AG04450 (cell line): ENCODE results near the gene SHISA5. TPM values are rescaled to one million over a fixed set of nuclear protein-coding genes. Genes with fewer than 3 reads are reported as not detected.
A peak's percentile ranks its signal among the peaks of the same experiment; 100 is the strongest.

ENCODE experiments used
- CTCF ChIA-PET: fragments of 300-600, 350-600 bp; formaldehyde crosslinking; extraction: SDS; loops from one replicate; lab custom pipeline; 2022; ENCODE audit warnings: antibody characterized with exemption, inconsistent platforms; lab: Charles Lee
- POLR2A ChIA-PET: fragments of 350-600 bp; formaldehyde crosslinking; extraction: SDS; loops from one replicate; lab custom pipeline; 2021; ENCODE audit warnings: antibody characterized with exemption, inconsistent platforms; lab: Yijun Ruan, JAX
- DNase-seq: peaks from one replicate; pipeline ENCODE4 v3.0.0-alpha.2; 2011; ENCODE audit warnings: low read depth, low spot score
- H3K27ac ChIP-seq: one replicate; pipeline ENCODE4 v1.5.1; 2012; ENCODE audit warnings: low read depth, low read length, control low read depth
- H3K27me3 ChIP-seq: one replicate; pipeline ENCODE4 v1.6.0; 2012; ENCODE audit warnings: low read length; ENCODE audit not compliant: control insufficient read depth, insufficient read depth
- H3K4me3 ChIP-seq: 2 replicates; pipeline ENCODE4 v1.5.1; 2011; ENCODE audit warnings: mild to moderate bottlenecking, low read depth, low read length, control low read depth
- H3K9me3 ChIP-seq: 2 replicates; pipeline ENCODE4 v1.5.1; 2012; ENCODE audit warnings: low read length; ENCODE audit not compliant: control insufficient read depth, insufficient read depth
- polyA plus RNA-seq: library from polyadenylated mRNA; depleted of rRNA; stranded (reverse); fragments of >200 nt; gene quantifications from 2 replicates; pipeline ENCODE4 v1.2.3, GENCODE V29; 2011
- TF ChIP-seq, protein P1 (sequence below): IDR thresholded peaks from 2 replicates; pipeline ENCODE4 v1.5.1; 2011; ENCODE audit warnings: low read depth, low read length, control low read depth, inconsistent platforms

SHISA5 gene
- polyA plus RNA-seq, 1 experiment, result 124 TPM

DNA sequence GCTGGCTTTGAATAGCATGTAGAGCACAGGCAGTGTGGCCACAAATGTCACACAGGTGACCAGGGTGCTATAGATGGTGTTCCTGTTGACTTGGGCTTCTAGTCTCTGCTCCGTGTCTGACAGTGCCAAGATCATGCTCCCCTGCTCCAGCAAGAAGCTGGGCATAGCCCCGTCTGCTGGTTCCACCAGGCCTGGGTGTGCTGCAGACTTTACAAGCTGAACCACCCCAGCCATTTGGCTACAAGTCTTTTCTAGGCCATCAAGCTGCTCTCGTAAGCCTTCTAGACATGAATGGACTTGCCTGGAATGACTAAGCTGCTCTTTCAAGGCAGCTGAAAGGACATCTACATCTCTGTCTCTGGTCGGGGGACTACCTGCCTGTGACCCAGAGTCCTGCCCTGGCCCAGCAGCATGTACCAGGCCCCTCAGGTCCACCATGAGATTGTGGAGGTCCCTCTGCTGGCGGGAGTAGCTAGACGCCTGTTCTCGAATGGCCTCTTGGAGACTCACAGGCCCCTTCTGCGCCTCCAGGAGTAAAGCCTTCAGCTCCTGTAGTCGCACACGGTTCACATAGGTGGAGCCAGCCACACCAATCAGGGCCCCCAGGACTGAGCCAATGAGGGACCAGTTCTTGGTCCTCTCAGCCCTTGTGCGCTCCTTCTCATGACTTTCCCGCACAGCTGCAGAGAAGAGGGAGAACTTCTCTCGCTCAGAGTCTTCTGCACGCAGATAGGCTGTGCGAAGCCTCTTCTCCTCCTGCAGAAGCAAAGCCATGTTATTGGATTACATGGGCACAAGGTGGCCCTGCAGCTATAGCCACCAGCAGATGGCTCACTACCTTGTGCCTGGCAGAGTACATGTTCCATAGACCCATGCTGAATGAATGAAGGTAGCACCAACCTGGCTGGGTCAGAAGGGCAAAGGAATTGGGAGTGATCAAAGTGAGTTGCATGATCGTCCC lies 71.3 kb downstream of the SHISA5 start:
- ChIA-PET CTCF (interaction anchor here (0.9 to 12.1 kb wide), 4 partner anchors 31 to 238 kb away, joined by 3 to 404 read pairs (median 204); no protein-coding TSS in a partner anchor), POLR2A (interaction anchor here (0.5 to 0.6 kb wide), 2 partner anchors 108 to 194 kb away, joined by 4 to 5 read pairs; no protein-coding TSS in a partner anchor)
- H3K27ac ChIP-seq, result no peak overlapping the region
- TF ChIP-seq, protein P1, sequence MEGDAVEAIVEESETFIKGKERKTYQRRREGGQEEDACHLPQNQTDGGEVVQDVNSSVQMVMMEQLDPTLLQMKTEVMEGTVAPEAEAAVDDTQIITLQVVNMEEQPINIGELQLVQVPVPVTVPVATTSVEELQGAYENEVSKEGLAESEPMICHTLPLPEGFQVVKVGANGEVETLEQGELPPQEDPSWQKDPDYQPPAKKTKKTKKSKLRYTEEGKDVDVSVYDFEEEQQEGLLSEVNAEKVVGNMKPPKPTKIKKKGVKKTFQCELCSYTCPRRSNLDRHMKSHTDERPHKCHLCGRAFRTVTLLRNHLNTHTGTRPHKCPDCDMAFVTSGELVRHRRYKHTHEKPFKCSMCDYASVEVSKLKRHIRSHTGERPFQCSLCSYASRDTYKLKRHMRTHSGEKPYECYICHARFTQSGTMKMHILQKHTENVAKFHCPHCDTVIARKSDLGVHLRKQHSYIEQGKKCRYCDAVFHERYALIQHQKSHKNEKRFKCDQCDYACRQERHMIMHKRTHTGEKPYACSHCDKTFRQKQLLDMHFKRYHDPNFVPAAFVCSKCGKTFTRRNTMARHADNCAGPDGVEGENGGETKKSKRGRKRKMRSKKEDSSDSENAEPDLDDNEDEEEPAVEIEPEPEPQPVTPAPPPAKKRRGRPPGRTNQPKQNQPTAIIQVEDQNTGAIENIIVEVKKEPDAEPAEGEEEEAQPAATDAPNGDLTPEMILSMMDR, result no peak
- H3K27me3 ChIP-seq, result no peaks in the 10 kb centered on the region
- H3K4me3 ChIP-seq, result no peak overlapping the region
- no peak for DNase-seq
- H3K9me3 ChIP-seq, result no peaks in the 10 kb centered on the region

DNA sequence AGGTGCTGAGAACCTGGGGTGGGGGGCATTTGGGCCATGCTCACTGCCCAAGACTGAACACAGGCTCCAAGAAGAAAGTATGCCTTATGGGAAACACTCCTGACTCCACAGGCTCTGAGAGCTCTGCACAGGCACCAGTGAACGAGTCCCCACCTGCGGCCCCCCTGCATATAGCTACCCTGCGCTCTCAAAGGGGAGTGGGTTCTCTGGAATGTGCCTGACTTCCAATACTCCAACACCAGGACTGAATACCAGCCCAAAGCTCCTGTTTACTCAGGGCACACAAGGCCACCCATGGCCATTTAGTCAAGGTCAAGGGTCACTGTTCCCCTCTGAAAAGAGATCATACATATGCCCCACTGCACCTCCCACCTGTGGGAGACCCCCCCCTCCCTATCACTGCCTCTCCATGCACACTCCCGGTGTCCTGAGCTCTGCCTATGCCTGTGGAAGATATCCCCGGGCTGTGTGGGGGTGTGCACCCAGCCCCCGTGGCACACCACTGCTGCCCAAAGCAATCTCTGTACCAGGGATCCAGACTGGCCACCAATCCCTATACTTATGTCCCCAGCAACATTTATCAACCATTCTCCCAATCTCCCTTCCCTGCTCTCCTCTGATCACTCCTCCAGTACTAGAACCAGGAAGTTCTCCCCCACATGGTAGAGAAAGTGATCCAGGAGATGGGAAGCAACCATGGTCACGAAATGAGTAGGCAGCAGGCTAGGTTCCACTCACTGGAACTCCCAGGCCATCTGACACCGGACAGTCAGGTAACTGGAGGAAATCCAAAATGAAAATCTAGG lies 72.5 kb downstream of the SHISA5 start:
- no peak overlapping the region for H3K4me3 ChIP-seq
- ChIA-PET POLR2A (interaction anchor here (0.6 kb wide), 1 partner anchor 193 kb away, joined by 5 read pairs; no protein-coding TSS in a partner anchor), CTCF (interaction anchor here (0.9 to 12.1 kb wide), 5 partner anchors 8 to 236 kb away, joined by 3 to 404 read pairs (median 7); partner anchors contain the start of genes CCDC51 and TMA7)
- H3K27me3 ChIP-seq, result no peaks in the 10 kb centered on the region
- TF ChIP-seq, protein P1, result no peak
- H3K9me3 ChIP-seq, result no peaks in the 10 kb centered on the region
- no peak for DNase-seq
- H3K27ac ChIP-seq, result peak overlapping the region; percentile 11

GRCh38 chr3:48430708-48431101 lies 73.3 kb downstream of the SHISA5 start:
- no peak for DNase-seq
- Histone ChIP-seq H3K9me3 (no peaks in the 10 kb centered on the region), H3K27me3 (no peaks in the 10 kb centered on the region), H3K27ac (peak overlapping the region; percentile 31), H3K4me3 (no peak overlapping the region)
- POLR2A ChIA-PET, result no interaction called here
- CTCF ChIA-PET, result interaction anchor here (0.6 to 12.1 kb wide), 4 partner anchors 9 to 236 kb away, joined by 3 to 402 read pairs (median 5); partner anchors contain the start of genes CCDC51 and TMA7
- TF ChIP-seq, protein P1, result no peak

DNA sequence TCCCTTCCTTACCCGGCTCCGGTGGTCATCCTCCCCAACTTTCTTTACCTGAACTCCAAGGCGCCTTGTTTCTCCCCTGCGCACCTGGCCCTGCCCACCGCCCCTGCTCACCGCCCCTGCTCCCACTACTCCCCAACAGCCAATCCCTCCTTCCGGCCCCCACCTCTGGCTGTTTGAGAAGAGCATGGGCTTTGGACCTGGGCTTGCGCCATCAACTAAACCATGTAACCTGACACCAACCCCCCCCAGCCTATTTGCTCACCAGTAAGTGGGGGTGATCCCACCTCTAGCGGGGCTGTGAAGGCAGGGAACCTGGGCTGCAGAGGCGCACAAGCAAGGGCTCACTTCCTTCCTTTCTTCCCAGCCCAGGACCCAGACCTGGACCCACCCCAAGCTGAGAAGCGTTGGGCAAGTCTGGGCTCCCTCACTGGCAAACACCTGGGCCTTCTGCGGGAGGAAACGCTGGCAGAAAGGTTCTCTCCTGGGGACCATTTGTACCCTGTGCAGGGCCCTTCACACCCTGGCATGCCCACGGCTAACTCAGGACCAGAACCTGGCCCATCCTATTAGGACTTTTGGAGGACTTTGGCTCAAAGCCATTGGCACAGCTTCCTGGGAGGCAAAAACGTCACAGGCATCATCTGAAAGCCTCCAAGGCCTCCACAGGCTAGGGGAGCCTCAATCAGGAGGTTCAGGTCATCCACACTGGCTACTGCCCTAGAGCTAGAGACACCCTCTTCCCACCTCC lies 73.8 kb downstream of the SHISA5 start, which contains the start of gene PLXNB1:
PLXNB1 (minus strand) TSS at position 127 of the 748 bp plus-strand sequence. CDS start 5,475 bp downstream, outside the sequence.
- Histone ChIP-seq H3K27ac (peak within 1 kb of the TSS; percentile 31), H3K4me3 (peak within 1 kb of the TSS; percentile 70), H3K27me3 (no peaks in the 10 kb centered on the region), H3K9me3 (no peaks in the 10 kb centered on the region)
- no peak for DNase-seq
- TF ChIP-seq, protein P1, result no peak
- POLR2A ChIA-PET, result no interaction called here
- CTCF ChIA-PET, result interaction anchor here (0.6 to 12.1 kb wide), 5 partner anchors 10 to 235 kb away, joined by 3 to 402 read pairs (median 4); partner anchors contain the start of genes CCDC51 and TMA7
